GM19468 (cell line): ENCODE results near the gene DENND5B.
"Not testable (repeated sequence)": the region's sequence is repeated elsewhere in the genome, so short reads cannot be mapped to it uniquely, and the experiment has no call there.

Experiments used
- ATAC-seq: cut with Tn5 transposase; IDR thresholded peaks from one replicate; pipeline ENCODE4 v1.9.1; 2021; ENCODE audit warnings: mild to moderate bottlenecking, moderate library complexity, moderate number of reproducible peaks; ENCODE audit not compliant: unreplicated experiment; ENCODE audit errors: extremely low read depth

Gene DENND5B

DNA sequence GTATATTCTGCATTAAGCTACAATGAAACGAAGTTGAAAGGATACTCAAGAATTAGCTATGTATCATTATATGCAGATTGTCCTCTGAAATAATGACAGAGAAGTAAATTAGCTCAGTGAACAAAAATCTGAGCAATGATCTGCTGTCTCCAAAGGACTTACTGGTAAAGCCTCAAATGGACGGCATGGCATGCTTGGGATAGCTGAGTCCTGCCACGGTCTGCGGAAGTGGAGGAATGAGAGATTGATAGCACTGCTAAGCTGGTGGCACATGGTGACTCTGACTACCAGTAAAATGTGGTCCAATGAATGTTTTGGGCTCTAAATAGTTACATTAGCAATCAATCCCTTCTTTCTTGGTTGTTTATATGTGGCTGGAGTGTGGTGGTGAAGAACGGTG is 3.7 kb upstream of the DENND5B start:
- no peak for ATAC-seq

DNA sequence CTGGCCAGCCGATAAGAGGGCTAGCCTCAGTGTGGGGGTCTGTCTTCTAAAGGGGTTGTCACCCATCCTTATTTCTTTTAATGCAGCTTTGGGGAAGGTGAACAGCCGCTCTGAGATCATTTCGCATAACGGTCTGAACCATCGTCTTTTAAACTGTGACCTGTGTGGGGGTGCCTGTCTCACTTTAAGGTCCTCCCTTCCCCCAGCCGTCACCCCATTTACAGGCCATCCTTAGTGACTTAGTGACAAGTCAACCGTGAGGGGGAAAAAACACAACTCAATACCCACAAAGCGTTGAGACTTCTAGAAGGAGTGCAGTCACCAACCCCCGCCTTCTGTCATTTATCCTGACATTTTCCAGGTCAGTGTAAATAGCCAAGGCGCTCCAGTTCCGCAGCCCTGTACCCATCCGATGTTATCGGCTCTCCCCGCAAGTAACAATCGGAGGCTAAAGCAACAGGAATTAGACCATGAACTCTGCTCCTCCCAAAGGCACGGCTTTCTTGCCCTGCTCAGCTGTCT is 505 bp upstream of the DENND5B start:
- ATAC-seq = no peak

DNA sequence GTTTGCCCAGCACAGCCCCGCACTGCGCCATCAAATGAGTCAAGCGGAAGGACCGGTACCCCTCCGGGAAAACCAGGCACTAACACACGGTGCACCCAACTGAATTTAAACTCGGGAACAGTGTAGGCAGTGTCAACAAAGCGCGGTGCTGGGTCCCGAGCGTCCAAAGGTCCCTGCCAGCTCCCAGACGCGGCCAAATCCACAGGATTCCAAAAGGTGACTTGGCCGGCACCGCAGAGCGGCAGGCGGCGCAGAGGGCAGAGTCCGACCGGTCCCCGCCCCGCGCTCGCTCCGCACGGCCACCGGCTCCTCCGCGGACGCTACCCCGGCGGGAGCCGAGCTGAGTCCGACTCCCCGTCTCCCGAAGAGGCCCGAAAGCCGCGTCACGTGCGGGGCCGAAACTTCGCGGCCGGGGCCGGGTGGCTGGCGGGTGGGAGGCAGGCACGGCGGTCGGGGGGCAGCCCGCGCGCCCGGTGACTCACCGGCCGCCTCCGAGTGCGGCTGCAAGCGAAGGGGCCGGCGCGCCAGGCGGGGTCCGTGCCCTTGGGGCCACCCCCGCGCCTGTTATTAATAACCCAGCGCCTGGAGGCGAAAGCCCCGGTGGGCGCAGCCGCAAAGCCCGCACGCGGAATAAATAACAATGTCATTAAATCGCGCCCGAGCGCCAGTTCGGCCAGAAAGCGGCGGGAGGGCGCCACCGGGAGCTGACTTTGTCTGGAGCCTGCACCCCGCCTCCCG is 863 bp downstream of the DENND5B start:
- ATAC-seq = peak; percentile 12

DNA sequence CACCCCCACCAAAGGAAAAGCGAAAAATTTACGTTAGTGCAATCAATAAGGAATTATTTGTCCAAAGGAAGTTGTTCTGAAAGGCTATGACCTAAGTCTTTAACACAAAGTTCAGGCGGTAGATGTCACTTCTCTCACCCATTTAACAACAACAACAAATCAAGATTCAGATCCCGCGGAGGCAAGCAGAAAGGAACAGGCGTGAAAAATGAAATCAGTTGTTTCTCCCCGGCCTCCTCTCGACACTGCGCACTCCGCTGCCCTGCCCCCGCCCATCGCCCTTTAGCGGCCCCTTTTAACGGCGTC is 1.4 kb downstream of the DENND5B start:
- ATAC-seq = no peak

DNA sequence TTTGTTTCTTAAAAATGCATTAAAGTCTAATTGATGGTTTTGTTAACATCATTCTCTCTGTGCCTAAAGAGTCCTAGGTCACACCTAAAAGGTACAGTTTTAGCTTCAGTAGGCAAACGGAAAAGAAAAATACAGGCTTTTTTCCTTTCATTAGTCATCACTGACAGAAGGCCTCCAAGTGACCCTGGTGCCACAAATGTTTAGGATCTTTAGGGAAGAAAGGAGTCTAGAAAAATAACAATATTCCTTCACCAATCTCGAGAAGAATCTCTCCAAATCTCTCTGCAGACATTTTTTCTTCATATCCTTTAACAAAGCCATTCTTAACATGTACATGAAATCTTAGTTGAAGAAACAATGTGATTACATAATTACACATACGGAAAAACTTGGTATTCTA is 2.0 kb downstream of the DENND5B start:
- ATAC-seq = no peak

DNA sequence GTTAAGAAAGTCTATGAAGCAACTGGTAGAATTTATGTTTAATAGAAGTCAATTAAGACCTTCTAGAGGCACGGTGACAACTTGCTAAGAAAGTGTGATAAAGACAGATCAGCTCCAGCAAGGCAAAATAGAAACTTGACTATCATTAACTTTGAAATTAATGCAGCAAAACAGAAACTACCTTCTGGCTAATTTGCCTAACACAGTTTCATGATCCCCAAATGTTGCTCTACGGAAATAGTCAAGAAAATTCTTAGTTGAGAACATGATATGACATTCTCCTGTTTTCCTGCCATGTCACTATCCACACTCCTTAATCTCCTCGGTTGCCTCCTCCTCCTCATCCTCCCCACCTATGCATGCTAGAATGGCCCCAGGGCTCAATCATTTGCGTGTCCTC is 4.2 kb downstream of the DENND5B start:
- peak; percentile 30 for ATAC-seq

DNA sequence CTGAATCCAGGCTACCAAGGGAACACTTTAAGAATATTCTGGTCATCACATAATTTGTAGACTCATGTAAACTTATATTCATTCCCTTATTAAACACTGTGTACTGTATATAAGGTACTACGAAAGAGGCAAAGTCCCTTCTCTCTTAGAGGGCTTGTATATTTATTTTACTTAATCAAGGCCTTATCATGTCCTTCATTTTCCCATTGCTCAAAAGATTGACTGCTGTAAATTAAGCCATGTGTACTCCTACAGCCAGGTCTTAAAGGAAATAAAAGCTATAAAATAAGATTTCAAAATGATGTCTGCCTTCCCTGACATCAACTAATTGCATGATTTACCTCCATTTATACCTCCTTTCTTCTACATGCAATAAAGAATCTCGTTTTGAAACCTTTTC is 5.0 kb downstream of the DENND5B start:
- ATAC-seq = no peak

DNA sequence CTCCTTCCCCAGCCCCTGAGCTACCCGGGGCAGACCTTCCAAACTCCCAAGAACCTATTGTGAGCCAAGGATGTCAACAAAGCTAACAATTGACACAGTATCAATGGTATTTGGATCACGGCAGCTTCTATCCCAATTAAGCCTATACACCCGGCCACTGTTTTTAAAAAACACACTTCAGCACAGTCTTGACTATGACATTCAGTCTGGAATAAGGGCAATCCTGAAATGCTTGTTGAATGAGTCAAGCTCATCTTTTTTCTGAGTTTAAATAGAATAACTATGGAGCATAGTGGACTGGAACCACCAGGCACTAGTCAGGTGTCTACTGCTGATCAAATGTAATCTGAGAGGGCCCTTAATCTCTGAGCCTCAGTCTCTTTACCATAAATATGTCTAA is 5.7 kb downstream of the DENND5B start:
- no peak for ATAC-seq

DNA sequence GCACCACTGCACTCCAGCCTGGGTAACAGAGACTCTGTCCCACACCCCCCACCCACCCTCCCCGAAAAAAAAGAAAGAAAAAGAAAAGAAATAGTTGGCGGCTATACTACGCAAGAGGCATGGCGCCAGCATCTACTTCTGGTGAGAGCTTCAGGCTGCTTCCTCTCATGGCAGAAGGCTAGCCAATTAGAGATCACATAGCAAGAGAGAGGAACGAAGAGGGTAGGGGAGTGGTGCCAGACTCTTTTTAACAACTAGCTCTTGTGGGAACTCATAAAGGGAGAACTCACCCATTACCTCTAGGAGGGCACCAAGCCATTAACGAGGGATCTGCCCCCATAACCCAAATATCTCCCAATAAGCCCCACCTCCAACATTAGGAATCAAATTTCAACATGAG is 6.2 kb downstream of the DENND5B start:
- no peak for ATAC-seq

DNA sequence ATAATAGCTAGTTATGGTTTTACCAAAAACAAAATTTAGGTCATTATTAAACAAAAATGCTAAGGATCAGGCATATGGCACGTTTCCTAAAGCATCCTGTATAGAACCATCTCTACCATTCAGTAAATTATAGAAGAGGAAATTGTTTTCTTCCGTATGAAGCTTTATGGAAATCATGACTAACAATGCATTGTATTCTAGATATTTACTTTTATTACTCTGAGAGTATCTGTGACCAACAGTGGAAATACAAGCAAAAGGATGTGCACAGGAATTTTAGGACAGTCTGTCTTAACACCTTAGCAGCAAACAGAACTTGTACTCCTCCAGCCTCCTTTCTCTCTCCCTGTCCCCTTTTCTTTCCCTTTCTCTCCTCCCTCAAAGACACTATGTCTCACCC is 7.1 kb downstream of the DENND5B start:
- ATAC-seq = no peak

DNA sequence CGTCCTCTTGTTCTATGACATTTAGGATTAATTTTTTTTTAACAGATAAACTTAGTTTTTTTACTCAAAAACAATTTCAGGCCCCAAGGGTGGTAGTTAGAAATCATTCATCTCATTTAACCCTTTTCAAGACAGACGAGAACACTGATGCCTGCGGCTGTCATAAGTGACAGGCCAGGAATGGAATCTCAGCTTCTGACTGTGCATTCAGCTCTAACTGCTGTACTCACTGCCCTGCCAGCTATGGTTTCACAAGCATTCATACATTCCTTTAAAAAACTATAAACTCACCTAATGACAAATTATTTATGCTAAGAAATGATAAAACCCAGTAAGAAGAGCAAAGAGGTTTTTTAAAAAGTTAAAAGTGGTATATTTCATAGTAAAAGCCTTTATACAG is 8.8 kb downstream of the DENND5B start:
- ATAC-seq = no peak

DNA sequence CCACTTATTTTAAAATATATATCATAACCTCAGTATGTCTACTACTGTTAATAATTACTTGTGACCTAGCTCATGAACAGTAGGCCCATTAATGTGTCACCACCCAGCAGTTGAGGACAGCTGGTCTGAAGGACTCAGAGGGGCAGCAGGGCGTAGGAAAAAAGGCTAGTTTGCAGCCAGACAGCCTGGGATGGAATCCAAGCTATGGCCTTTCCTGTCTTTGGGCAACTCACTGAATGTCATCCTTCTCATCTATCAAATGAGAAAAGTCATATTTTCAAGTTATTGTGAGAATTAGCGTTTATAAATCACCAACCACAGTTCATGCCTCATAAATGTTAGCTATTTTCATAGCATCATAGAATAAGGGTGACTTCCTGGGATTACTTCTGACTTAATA is 12.3 kb downstream of the DENND5B start:
- ATAC-seq = no peak

DNA sequence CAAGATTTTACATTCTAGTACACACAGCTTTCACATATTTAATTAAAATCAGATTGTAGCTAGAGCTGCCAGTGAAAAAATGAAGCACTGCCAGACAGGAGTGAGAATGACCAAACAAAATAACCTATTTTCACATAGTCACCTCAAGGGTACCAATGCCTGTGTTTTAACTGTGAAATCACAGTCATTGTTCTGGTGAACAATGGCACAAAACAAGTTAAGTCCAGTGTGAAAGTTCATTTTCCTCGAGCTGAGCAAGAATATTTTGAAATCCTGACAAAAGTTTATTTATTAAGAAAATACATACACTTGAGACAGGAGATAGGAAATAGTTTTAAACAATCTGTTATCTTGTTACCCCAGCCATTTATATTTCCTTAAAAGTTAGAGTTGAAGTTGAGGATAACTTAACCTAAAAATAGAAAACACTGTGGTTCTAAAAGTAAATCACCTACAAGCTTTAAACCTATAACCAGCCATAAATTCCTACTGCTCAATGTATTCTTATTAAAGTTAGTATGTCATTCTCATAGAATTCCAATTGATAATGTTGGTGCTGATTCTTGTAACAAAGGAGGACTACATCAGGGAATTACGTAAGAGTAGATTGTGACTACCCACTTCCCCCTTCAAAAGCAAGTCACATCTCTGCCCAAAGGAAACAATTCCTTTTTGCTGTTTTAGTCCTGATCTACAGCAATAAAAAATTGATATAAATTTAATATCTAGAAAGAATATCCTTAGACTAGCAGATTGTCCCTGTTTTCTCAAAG is 15.9 kb downstream of the DENND5B start:
- ATAC-seq = no peak

DNA sequence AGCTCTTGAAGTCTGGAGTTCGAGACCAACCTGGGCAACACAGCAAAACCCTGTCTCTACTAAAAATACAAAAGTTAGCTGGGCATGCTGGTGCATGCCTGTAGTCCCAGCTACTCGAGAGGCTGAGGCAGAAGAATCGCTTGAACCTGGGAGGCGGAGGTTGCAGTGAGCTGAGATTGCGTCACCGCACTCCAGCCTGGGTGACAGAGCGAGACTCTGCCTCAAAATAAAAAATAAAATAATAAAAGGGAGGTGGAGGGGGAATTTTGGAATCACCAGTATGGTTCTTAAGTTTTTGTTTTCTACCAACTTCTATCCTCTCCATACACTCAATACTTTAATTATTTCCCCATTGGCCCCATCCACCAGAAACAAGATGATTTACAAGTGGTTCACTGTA is 16.6 kb downstream of the DENND5B start:
- ATAC-seq = not testable (repeated sequence)

DNA sequence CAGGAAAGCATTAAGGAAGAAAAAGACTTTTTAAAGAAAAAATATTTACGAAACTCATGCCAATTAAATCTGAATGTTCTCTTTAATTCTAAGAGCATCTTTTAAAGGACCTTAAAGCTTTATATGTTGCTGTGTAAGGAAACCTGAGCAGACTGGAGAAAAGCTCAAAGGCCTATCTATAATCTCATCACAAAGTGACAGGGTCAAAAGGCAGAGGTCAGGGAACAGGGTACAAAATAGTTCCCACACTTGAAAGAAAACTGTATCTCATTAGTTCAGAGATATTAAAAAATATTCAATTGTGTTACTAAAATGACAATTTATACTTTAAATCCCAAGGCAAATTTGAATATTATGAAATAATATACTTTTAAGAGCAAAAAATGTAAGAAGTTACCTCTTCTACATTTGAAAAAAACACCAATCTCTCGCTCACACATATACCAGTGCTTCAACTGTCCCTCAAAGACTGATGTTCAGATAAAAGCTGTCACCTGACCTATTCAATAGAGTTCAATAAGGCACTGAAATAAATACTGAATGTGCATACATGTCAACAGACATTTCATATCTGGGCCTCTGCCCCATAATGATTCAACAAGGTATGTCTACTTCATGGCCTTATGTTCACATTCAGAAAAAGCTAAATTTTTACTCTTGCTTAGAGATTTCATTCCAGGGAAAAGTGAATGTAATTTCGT is 17.9 kb downstream of the DENND5B start:
- ATAC-seq = no peak

DNA sequence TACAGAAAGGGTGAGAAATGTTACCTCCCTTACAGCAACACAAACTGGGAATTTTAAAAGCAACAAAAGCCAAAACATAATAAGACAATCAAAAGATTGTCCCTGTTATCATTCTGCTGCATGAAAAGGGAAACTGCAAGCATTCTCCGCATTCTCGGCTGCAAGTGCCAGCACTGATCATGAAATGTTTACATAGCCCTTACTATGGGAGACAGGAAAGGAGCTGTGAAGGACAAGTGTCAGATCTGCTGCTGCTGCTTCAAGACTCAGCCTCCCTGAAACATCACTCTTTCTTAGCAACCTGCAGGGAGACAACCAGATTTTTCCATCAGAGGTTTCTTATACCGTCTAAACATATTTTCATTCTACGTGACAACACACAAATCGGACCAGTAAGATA is 20.1 kb downstream of the DENND5B start:
- no peak for ATAC-seq

DNA sequence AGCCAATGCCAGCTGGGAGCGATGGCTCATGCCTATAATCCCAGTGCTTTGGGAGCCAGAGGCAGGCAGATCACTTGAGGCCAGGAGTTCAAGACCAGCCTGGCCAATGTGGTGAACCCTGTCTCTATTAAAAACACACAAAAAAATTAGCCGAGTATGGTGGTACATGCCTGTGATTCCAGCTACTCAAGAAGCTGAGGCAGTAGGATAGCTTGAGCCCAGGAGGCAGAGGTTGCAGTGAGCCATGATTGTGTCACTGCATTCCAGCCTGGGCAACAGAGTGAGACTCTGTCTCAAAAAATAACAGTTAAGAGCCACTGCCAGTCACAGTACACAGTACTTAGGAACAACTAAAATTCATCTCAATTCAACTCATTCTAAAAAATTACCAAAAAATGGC is 21.4 kb downstream of the DENND5B start:
- not testable (repeated sequence) for ATAC-seq

DNA sequence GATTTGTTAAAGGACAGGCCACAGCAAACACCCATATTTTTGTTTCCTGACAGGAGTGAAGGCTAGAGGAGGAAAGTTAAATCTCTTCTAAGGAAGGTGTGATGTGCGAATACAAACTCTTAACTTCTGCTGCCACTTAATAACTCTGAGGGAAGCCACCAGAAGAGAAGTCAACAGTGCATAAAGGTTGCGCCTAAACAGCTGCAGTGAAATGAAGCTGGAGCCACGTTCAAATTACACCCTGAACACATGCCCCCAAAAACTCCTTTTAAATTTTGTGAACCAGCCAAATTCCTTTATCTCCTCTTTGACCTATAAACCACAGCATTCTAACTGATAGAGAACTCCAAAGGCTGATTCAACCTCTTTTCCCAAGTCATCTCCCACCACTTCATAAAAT is 22.4 kb downstream of the DENND5B start:
- no peak for ATAC-seq

DNA sequence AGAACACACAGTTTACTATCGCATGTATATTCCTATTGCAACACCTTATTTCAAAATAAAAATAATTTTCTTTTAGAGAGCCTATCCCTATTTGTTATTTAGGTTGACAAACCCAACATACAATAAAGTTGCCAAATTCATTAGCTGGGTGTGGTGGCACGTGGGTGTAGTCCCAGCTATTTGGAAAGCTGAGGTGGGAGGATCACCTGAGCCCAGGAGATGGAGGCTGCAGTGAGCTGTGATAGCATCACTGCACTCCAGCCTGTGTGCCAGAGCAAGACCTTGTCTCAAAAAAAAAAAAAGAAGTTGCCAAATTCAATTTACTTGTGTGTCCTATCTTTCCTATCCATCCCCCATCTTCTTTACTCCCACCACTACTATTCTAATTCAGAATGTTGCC is 23.9 kb downstream of the DENND5B start:
- ATAC-seq = no peak

DNA sequence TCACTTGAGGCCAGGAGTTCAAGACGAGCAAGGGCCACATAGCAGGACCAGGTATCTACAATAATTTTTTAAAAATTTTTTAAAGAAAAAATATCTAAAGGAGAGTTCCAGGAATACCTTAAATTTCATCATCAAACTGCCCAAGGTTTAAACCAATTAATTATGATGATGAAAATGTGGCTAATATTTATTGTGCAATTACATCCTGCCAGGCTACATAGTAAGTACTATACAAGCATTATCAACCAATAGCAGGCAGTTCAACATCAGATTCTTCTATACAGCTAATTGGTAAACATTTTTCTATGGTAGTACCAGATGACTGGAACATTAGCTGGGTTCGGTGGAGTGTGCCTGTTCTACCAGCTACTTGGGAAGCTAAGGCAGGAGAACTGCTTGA is 24.4 kb downstream of the DENND5B start:
- ATAC-seq = no peak

DNA sequence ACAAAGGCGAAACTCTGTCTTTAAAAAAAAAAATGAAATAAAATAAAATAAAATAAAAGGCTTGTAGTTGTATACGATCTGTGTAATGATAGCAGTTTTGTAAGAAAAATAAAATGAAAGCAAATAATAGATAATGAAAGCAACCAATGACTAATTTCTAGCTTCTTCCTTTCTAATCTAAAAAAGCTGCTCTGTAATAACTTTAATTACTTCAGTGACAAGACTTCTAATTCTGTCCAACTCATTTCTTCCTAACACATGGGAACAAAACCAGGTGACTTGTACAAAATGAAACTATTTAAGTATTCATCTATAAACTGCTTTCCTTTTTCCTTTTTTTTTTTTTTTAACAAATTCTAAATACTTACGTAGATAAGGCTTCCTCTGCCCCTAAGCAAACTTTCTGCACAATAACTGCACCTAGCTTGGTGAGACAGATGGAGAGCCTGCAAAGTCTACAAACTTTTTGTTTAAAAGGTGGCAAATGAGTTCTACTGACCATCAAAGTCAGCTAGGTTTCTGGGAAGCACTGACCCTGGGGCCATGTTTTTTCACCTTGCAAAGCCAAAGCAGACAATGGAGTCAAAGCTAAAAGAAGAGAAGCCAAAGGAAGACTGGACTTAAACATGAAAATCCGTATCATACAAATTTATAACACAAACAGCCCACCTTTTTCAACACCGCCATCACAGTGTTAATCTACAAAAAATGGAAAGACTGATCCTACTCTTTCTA is 28.2 kb downstream of the DENND5B start:
- no peak for ATAC-seq
